HG03575 (cell line): Measurements from ENCODE around the gene FHIT.
"Not testable (repeated sequence)": the region's sequence is repeated elsewhere in the genome, so short reads cannot be mapped to it uniquely, and the experiment has no call there.

Source experiments
- ATAC-seq: cut with Tn5 transposase; IDR thresholded peaks from one replicate; pipeline ENCODE4 v1.9.1; 2021; ENCODE audit not compliant: unreplicated experiment, insufficient number of reproducible peaks, low FRiP score; ENCODE audit errors: extremely low read depth

The FHIT gene

DNA sequence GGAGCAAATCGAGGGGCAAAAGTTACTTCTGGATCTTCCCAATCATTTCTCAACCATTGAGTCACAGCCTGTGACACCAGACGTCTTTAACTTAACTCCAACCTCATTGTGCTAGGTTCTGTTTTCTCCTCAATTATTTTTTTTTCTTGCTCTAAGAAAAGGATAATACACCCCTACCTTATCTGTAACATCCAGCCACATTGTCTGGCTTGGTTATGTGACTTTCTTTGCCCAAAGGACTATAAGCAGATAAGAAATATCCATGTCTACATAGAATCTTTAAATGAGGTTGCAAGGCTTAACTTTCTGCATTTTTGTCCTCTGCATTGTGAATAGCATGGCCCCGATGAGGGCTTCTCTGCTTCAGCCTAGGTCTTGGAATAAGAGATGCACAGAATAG is 1419.0 kb downstream of the FHIT start:
- no peak for ATAC-seq

DNA sequence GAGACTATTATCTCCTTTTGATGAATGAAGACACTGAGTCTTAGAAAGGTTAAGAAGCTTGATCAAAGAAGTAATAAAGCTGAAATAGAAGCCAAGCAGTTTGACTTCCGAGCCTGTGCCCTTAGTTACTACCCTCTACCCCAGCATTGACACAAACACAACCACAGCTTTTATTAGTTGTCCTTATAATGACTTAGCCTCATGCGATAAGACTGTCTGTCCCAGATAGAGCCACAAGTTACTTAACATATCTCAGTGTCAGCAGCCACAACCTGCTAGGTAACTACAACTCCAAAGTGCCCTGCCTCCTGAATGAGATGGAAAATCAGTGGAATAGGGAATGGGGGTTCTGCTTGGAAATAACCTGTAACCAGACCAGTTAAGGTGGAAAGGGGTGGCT is 1419.9 kb downstream of the FHIT start:
- no peak for ATAC-seq

DNA sequence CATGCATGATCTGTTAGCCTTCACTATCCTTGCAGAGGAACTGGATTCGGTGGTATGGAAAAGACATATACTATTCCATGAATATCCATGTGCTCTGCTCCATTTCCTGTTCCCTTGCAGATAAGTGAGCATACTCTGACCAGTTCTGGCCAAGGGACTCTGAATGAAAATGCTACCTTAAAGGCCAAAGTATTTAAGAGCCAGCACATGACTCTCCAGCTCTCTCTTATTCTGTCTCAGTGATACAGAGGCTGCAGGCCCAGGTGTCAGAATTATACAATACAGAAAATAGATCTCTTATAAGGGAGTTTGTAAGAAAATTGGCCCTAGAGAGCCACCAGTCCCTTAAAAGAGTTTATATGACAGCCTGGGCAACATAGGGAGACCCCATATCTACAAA is 1421.7 kb downstream of the FHIT start:
- ATAC-seq: no peak

- ATAC-seq: no peak
Measured at GRCh38 chr3:59824876-59825275, 1426.4 kb downstream of the FHIT start.

DNA sequence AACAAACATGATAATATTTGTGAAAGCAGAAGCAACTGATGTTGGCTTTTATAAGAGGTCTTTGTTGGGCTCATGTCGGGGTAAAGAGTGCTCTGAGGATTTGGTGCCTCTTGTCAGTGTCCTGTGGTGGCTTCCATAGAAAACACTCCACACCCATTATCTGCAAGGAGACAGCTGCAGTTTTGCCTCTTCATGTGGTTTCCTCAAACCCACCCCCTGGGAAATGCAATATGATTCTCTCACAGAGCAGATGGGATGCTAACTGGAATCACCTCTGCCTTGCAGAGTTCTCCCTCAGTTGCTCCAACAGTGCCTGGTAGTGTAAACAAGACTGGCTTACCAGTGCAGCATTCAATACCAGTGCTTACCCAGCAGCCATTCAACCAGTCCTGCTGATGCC is 1430.0 kb downstream of the FHIT start:
- no peak for ATAC-seq

GRCh38 chr3:59820352-59820934 is 1430.8 kb downstream of the FHIT start:
- no peak for ATAC-seq

GRCh38 chr3:59818919-59819300 is 1432.3 kb downstream of the FHIT start:
- ATAC-seq: no peak

GRCh38 chr3:59818033-59818918 is 1433.0 kb downstream of the FHIT start:
- ATAC-seq: no peak

- ATAC-seq: no peak
Measured at GRCh38 chr3:59817511-59817910, 1433.7 kb downstream of the FHIT start.

DNA sequence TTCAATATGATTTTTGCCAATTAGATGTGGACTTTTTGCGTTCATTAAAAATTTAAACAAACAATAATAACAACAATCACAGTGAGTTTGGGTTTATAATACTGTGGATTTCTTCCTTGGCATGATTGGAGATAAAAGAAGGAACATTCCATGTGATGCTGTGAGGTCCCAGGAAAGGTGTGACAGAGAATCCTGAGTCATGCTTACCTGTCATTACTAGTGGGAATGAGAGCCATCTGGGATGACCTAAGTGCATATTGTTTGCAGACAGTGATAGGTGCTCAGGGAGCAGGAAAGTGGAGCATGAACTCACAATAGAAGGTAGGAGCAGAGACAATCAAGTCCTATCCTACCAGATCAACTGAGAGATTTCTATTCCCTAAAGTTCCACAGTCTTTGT is 1434.9 kb downstream of the FHIT start:
- no peak for ATAC-seq

GRCh38 chr3:59813148-59813538 is 1438.1 kb downstream of the FHIT start:
- ATAC-seq: no peak

- no peak for ATAC-seq
Measured at GRCh38 chr3:59812237-59813147, 1438.8 kb downstream of the FHIT start.

DNA sequence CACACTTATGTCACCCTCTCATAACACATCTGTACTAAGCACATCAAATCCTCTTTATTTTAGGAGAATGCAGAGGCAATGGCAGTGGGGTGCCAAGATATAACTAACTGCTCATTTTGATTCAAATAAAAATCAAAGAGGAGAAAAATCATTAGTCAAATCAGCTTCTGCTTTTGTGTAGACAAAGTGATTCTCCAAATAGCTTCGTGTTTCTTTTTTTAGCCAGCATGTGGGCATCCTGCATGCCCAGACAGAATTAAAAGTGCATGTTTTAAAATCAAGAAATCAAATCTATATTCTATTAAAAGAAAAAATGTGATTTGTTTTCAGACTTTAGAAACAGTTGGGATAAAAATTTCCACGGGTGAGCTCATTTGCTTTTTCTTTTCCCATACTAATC is 1440.1 kb downstream of the FHIT start:
- ATAC-seq: no peak

DNA sequence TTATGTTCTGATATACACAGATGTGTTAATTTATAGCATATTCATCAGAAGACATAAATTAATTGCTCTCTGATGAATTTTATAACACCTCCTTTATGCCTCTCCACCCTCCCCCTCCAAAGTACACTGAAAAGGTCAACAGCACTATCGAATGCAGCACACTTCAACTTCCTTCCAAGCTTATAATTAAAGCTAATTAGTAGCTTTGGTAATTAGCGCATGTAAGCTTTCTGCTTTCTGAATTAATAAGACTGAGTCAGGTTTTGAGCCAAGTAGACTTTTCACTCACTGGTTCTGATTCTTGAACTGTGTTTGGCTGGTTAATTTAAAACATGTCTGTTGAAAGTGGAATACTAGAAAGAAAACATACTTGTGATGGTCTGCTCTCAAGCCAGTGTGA is 1440.6 kb downstream of the FHIT start:
- no peak for ATAC-seq

- ATAC-seq: no peak
Measured at GRCh38 chr3:59809710-59810444, 1441.4 kb downstream of the FHIT start.

DNA sequence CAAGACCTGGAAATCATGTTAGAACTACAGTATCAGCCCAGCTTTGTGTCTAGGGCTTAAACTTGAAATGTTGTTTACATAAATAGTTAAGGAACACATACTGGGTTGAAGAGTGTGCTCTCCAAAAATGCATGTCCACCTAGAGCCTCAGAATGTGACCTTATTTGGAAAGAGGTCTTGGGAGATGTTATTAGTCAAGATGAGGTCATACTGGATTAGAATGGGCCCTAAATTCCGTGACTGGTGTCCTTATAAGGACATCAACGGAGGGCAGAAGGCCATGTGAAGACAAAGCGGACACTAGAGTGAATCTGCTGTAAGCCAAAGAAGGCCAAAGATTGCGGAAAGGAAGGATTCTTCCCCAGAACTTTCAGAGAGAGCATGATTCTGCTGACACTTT is 1442.2 kb downstream of the FHIT start:
- ATAC-seq: no peak

DNA sequence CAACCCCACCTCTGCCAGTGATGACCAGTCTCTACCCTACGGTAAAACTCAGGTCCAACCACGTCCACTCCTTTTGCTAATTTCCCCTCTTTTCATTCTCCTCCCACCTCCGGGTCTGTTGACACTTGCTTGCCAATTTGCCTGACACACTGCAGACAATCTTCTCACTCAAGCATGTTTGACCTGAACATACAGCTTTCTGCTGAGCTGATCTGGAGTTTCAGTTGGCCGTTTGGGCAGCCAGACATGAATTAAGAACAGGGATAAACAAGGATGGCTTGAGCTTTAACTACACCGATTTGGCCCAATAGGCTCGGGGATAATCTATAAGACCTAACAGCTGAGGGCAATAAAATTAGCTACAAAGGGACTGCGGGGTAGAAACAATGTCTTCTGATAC is 1442.8 kb downstream of the FHIT start:
- ATAC-seq: no peak

DNA sequence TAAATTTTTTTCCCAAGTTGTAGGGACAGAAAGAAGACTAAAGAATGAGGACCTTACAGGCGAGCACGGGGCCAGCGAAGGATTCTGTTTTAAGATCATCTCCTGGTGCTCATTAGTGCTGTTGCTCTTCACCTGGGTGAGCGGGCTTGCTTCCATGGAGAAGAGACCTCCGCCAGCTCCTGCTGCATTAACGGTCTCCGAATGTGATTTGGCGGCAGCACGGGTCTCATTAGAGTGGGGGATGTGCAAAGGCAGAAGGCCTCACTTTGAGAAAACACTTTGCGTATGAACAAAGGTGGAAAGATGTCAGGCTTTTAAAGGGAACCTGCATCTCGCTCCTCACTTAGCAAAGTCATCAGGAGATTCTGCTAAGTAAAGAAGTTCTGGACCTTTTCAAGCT is 1448.0 kb downstream of the FHIT start:
- no peak for ATAC-seq

DNA sequence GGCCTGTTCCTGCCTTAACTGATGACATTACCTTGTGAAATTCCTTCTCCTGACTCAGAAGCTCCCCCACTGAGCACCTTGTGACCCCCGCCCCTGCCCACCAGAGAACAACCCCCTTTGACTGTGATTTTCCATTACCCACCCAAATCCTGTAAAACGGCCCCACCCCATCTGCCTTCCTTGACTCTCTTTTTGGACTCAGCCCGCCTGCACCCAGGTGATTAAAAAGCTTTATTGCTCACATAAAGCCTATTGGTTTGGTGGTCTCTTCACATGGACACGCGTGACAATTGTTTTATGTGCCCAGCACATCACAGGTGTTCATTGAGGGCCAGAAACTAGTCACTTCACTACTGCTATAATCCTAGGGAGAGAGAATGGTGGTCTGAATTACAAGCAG is 1448.8 kb downstream of the FHIT start:
- not testable (repeated sequence) for ATAC-seq
